ENCODE data around the gene MAP2. TPM values are rescaled to one million over a fixed set of nuclear protein-coding genes. Genes with fewer than 3 reads are reported as not detected.
A peak's percentile ranks its signal among the peaks of the same experiment; 100 is the strongest.

The MAP2 gene
- total RNA-seq, 1 donor from 2014 or later = 7.2 TPM

GRCh38 chr2:209495855-209496585 lies 72.2 kb downstream of the MAP2 start:
- Mint-ChIP-seq H3K27me3 (ENCODE audit: unreplicated experiment) (no peaks in the 10 kb centered on the region), H3K36me3 (ENCODE audit: unreplicated experiment) (peaks cover 9% of the 10 kb centered on the region), H3K9me3 (ENCODE audit: unreplicated experiment) (peaks cover 23% of the 10 kb centered on the region), H3K4me1 (ENCODE audit: unreplicated experiment) (peaks cover 26% of the 10 kb centered on the region), H3K4me3 (ENCODE audit: unreplicated experiment) (peak overlapping the region; percentile 6), H3K27ac (ENCODE audit: unreplicated experiment) (peak overlapping the region; percentile 75)
- DNase-seq (ENCODE audit: extremely low spot score, unreplicated experiment) = no peak
- no peak for TF ChIP-seq CTCF (IDR thresholded peaks at IDR 0.05)

- peak overlapping the region; percentile 75 for H3K27ac Mint-ChIP-seq (ENCODE audit: unreplicated experiment)
- no peak for DNase-seq (ENCODE audit: extremely low spot score, unreplicated experiment)
- no peak for TF ChIP-seq CTCF (IDR thresholded peaks at IDR 0.05)
Observed at GRCh38 chr2:209496586-209496982, 72.7 kb downstream of the MAP2 start.

GRCh38 chr2:209498614-209499013 lies 74.8 kb downstream of the MAP2 start:
- Mint-ChIP-seq H3K4me1 (ENCODE audit: unreplicated experiment) (peaks cover 26% of the 10 kb centered on the region), H3K36me3 (ENCODE audit: unreplicated experiment) (peaks cover 4% of the 10 kb centered on the region), H3K27me3 (ENCODE audit: unreplicated experiment) (peaks cover 6% of the 10 kb centered on the region), H3K27ac (ENCODE audit: unreplicated experiment) (no peak overlapping the region), H3K9me3 (ENCODE audit: unreplicated experiment) (peaks cover 17% of the 10 kb centered on the region), H3K4me3 (ENCODE audit: unreplicated experiment) (no peak overlapping the region)
- DNase-seq (ENCODE audit: extremely low spot score, unreplicated experiment) = no peak
- no peak for TF ChIP-seq CTCF (IDR thresholded peaks at IDR 0.05)

More at GRCh38 chr2:209496586-209496982, 72.7 kb downstream of the MAP2 start:
- H3K4me3 Mint-ChIP-seq (ENCODE audit: unreplicated experiment) = peak overlapping the region; percentile 6
- peaks cover 18% of the 10 kb centered on the region for H3K9me3 Mint-ChIP-seq (ENCODE audit: unreplicated experiment)
- no peaks in the 10 kb centered on the region for H3K27me3 Mint-ChIP-seq (ENCODE audit: unreplicated experiment)
- peaks cover 26% of the 10 kb centered on the region for H3K4me1 Mint-ChIP-seq (ENCODE audit: unreplicated experiment)
- H3K36me3 Mint-ChIP-seq (ENCODE audit: unreplicated experiment) = peaks cover 4% of the 10 kb centered on the region

GRCh38 chr2:209499069-209499468 lies 75.2 kb downstream of the MAP2 start:
- H3K36me3 Mint-ChIP-seq (ENCODE audit: unreplicated experiment) = peaks cover 4% of the 10 kb centered on the region
- peaks cover 17% of the 10 kb centered on the region for H3K9me3 Mint-ChIP-seq (ENCODE audit: unreplicated experiment)
- H3K27ac Mint-ChIP-seq (ENCODE audit: unreplicated experiment) = no peak overlapping the region
- H3K4me1 Mint-ChIP-seq (ENCODE audit: unreplicated experiment) = peaks cover 26% of the 10 kb centered on the region
- TF ChIP-seq CTCF (IDR thresholded peaks at IDR 0.05) = no peak
- DNase-seq (ENCODE audit: extremely low spot score, unreplicated experiment) = no peak
- peaks cover 6% of the 10 kb centered on the region for H3K27me3 Mint-ChIP-seq (ENCODE audit: unreplicated experiment)
- H3K4me3 Mint-ChIP-seq (ENCODE audit: unreplicated experiment) = no peak overlapping the region

GRCh38 chr2:209501579-209501978 lies 77.7 kb downstream of the MAP2 start:
- no peak overlapping the region for H3K27ac Mint-ChIP-seq (ENCODE audit: unreplicated experiment)
- peaks cover 17% of the 10 kb centered on the region for H3K9me3 Mint-ChIP-seq (ENCODE audit: unreplicated experiment)
- peaks cover 4% of the 10 kb centered on the region for H3K36me3 Mint-ChIP-seq (ENCODE audit: unreplicated experiment)
- H3K4me1 Mint-ChIP-seq (ENCODE audit: unreplicated experiment) = peaks cover 10% of the 10 kb centered on the region
- DNase-seq (ENCODE audit: extremely low spot score, unreplicated experiment) = no peak
- H3K27me3 Mint-ChIP-seq (ENCODE audit: unreplicated experiment) = peaks cover 6% of the 10 kb centered on the region
- H3K4me3 Mint-ChIP-seq (ENCODE audit: unreplicated experiment) = no peak overlapping the region
- TF ChIP-seq CTCF (IDR thresholded peaks at IDR 0.05) = no peak

Data from osteocyte (in vitro differentiated cells).